Measurements from ENCODE around the gene NUDT7. TPM values are rescaled to one million over a fixed set of nuclear protein-coding genes. Genes with fewer than 3 reads are reported as not detected.

NUDT7 gene
- total and polyA plus RNA-seq, 9 of the 15 experiments (the other 6 are each of a cell fraction or from before 2014, with no cell fraction given), result 5.6 to 24.2 (median 10.5) TPM

DNA sequence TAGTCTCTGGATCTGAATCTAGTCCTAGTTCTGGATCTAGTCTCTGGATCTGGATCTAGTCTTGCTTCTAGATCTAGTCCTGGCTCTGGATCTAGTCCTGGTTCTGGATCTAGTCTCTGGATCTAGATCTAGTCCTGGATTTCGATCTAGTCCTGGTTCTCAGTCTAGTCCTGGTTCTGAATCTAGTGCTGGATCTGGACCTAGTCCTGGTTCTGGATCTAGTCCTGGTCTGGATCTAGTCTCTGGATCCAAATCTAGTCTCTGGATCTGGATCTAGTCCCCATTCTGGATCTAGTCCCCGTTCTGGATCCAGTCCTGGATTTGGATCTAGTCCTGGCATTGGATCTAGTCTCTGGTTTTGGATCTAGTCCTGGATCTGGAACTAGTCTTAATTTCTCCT lies 36.2 kb downstream of the NUDT7 start:
- no peaks in the 10 kb centered on the region for H3K79me2 ChIP-seq (ENCODE audit: control insufficient read depth, insufficient read depth, low read length)
- no peak overlapping the region for H2AFZ ChIP-seq (ENCODE audit: low read depth, low read length)
- no peak overlapping the region for H3K9ac ChIP-seq (ENCODE audit: insufficient read depth in 1 of 2, low read depth in 2 of 2, low read length in 2 of 2)
- H3K9me3 ChIP-seq (replicated peaks; ENCODE audit: control insufficient read depth, insufficient read depth, low read depth, low read length), result no peaks in the 10 kb centered on the region
- WGBS (ENCODE audit: insufficient coverage, low coverage, missing lambda C conversion rate), result 7% methylated on average over 2 of the region's 2 CpGs
- no peaks in the 10 kb centered on the region for H3K4me1 ChIP-seq (replicated peaks in 1 of 2; ENCODE audit: control insufficient read depth in 2 of 2, insufficient read depth in 2 of 2, low read length in 2 of 2)
- no peaks in the 10 kb centered on the region for H4K20me1 ChIP-seq (replicated peaks; ENCODE audit: control insufficient read depth, insufficient read depth, low read length)
- ChIA-PET POLR2A (no interaction called here), CTCF (ENCODE audit: low intra/inter-chr PET ratio) (no interaction called here)
- no peak overlapping the region for H3K4me3 ChIP-seq
- H3K36me3 ChIP-seq (ENCODE audit: control insufficient read depth, insufficient read depth, low read length), result no peaks in the 10 kb centered on the region
- TF ChIP-seq ARNT (IDR thresholded peaks at IDR 0.05) (peak in 1 of 2 experiments; percentile 93; a peak in 2 of 4 replicates), MEF2A (IDR thresholded peaks at IDR 0.05; ENCODE audit: control insufficient read depth, low read depth, low read length) (no peak)
- TF ChIP-seq, protein P1, sequence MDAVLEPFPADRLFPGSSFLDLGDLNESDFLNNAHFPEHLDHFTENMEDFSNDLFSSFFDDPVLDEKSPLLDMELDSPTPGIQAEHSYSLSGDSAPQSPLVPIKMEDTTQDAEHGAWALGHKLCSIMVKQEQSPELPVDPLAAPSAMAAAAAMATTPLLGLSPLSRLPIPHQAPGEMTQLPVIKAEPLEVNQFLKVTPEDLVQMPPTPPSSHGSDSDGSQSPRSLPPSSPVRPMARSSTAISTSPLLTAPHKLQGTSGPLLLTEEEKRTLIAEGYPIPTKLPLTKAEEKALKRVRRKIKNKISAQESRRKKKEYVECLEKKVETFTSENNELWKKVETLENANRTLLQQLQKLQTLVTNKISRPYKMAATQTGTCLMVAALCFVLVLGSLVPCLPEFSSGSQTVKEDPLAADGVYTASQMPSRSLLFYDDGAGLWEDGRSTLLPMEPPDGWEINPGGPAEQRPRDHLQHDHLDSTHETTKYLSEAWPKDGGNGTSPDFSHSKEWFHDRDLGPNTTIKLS (IDR thresholded peaks at IDR 0.05; ENCODE audit: borderline replicate concordance, low read depth), result peak; percentile 47; the same call in 1 of the 2 replicates
- intact Hi-C loops (cut with micrococcal nuclease) (no loop called here), in situ Hi-C loops (cut with MboI) (no loop called here)
- H3K27me3 ChIP-seq (ENCODE audit: control insufficient read depth in 2 of 2, insufficient read depth in 2 of 2, low read length in 2 of 2), result no peaks in the 10 kb centered on the region
- H3K4me2 ChIP-seq (ENCODE audit: insufficient read depth, low read length), result no peak overlapping the region
- no TSS peak for BruUV-seq (replicated peaks)
- no peak for ATAC-seq
- no peak for DNase-seq (ENCODE audit: extremely low read depth in 1 of 4, low spot score in 3 of 4)
- H3K9me1 ChIP-seq (ENCODE audit: control insufficient read depth, insufficient read depth, low read length), result no peaks in the 10 kb centered on the region
- no peak overlapping the region for H3K27ac ChIP-seq (ENCODE audit: extremely low read depth, low read depth, low read length)
- FAIRE-seq, result no peak

DNA sequence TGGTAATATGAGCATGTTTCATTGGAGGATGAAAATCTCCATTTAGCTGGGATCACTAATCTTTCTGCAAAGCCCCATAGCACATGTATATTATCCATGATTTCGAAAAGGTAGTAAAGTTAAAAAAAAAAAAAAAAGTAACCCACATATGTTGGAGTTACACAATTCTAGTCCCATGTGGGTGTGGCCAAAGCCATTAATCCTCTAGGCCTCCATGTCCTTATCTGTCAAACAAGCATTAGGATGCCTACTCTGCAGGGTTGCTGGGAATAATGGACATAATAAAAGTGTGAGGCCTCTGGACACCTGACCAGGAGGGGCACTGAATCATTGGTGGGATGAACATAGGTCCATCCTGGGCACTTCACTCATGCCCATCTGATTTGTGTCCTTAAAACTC lies 36.9 kb downstream of the NUDT7 start:
- FAIRE-seq (no peak), ATAC-seq (no peak), DNase-seq (ENCODE audit: extremely low read depth in 1 of 4, low spot score in 3 of 4) (no peak)
- WGBS (ENCODE audit: insufficient coverage, low coverage, missing lambda C conversion rate), result 0% methylated on average over 1 of the region's 1 CpG
- Histone ChIP-seq H3K79me2 (ENCODE audit: control insufficient read depth, insufficient read depth, low read length) (no peaks in the 10 kb centered on the region), H3K9ac (ENCODE audit: insufficient read depth in 1 of 2, low read depth in 2 of 2, low read length in 2 of 2) (no peak overlapping the region), H3K27ac (ENCODE audit: extremely low read depth, low read depth, low read length) (no peak overlapping the region), H3K9me3 (replicated peaks; ENCODE audit: control insufficient read depth, insufficient read depth, low read depth, low read length) (no peaks in the 10 kb centered on the region), H3K4me1 (replicated peaks in 1 of 2; ENCODE audit: control insufficient read depth in 2 of 2, insufficient read depth in 2 of 2, low read length in 2 of 2) (no peaks in the 10 kb centered on the region), H4K20me1 (replicated peaks; ENCODE audit: control insufficient read depth, insufficient read depth, low read length) (no peaks in the 10 kb centered on the region), H3K4me2 (ENCODE audit: insufficient read depth, low read length) (no peak overlapping the region), H3K36me3 (ENCODE audit: control insufficient read depth, insufficient read depth, low read length) (no peaks in the 10 kb centered on the region), H2AFZ (ENCODE audit: low read depth, low read length) (no peak overlapping the region), H3K9me1 (ENCODE audit: control insufficient read depth, insufficient read depth, low read length) (no peaks in the 10 kb centered on the region), H3K27me3 (ENCODE audit: control insufficient read depth in 2 of 2, insufficient read depth in 2 of 2, low read length in 2 of 2) (no peaks in the 10 kb centered on the region), H3K4me3 (no peak overlapping the region)
- in situ Hi-C loops (cut with MboI), result no loop called here
- BruUV-seq (replicated peaks), result no TSS peak
- POLR2A ChIA-PET, result no interaction called here
- CTCF ChIA-PET (ENCODE audit: low intra/inter-chr PET ratio), result no interaction called here
- intact Hi-C loops (cut with micrococcal nuclease), result no loop called here
- TF ChIP-seq MTA1 (IDR thresholded peaks at IDR 0.05; ENCODE audit: borderline replicate concordance) (no peak), ZNF212 (CRISPR knock-in tag; IDR thresholded peaks at IDR 0.05) (no peak), SMC3 (conservative IDR thresholded peaks at IDR 0.05; ENCODE audit: insufficient read depth, low read depth, low read length) (no peak), FOS (IDR thresholded peaks at IDR 0.05; ENCODE audit: extremely low read depth, insufficient read length) (no peak), ZEB2 (IDR thresholded peaks at IDR 0.05) (no peak)
- TF ChIP-seq, protein P1 (IDR thresholded peaks at IDR 0.05; ENCODE audit: borderline replicate concordance, low read depth), result no peak
- TF ChIP-seq, protein P2, sequence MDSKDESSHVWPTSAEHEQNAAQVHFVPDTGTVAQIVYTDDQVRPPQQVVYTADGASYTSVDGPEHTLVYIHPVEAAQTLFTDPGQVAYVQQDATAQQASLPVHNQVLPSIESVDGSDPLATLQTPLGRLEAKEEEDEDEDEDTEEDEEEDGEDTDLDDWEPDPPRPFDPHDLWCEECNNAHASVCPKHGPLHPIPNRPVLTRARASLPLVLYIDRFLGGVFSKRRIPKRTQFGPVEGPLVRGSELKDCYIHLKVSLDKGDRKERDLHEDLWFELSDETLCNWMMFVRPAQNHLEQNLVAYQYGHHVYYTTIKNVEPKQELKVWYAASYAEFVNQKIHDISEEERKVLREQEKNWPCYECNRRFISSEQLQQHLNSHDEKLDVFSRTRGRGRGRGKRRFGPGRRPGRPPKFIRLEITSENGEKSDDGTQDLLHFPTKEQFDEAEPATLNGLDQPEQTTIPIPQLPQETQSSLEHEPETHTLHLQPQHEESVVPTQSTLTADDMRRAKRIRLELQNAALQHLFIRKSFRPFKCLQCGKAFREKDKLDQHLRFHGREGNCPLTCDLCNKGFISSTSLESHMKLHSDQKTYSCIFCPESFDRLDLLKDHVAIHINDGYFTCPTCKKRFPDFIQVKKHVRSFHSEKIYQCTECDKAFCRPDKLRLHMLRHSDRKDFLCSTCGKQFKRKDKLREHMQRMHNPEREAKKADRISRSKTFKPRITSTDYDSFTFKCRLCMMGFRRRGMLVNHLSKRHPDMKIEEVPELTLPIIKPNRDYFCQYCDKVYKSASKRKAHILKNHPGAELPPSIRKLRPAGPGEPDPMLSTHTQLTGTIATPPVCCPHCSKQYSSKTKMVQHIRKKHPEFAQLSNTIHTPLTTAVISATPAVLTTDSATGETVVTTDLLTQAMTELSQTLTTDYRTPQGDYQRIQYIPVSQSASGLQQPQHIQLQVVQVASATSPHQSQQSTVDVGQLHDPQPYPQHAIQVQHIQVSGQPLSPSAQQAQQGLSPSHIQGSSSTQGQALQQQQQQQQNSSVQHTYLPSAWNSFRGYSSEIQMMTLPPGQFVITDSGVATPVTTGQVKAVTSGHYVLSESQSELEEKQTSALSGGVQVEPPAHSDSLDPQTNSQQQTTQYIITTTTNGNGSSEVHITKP (IDR thresholded peaks at IDR 0.05; ENCODE audit: partially characterized antibody), result no peak

Measured in K562 (cell line).